B cell (primary cell): ENCODE data around the gene COMT. TPM values are rescaled to one million over a fixed set of nuclear protein-coding genes. Genes with fewer than 3 reads are reported as not detected.

Source experiments
- ATAC-seq: fragments of 200-7000 bp; cut with Tn5 transposase; one replicate; pipeline ENCODE4 v1.10.0; 2021; ENCODE audit warnings: low read depth, mild to moderate bottlenecking, moderate number of reproducible peaks, moderate library complexity
- CTCF ChIA-PET: fragments of 350-600 bp; sonication (Branson Sonifier 250); formaldehyde crosslinking; loops from one replicate; lab custom pipeline; 2021; ENCODE audit warnings: antibody characterized with exemption, inconsistent platforms; lab: Charles Lee
- POLR2A ChIA-PET: fragments of 350-600 bp; sonication (Branson Sonifier 250); formaldehyde crosslinking; loops from one replicate; lab custom pipeline; 2021; ENCODE audit warnings: antibody characterized with exemption; lab: Charles Lee
- DNase-seq: peaks from one replicate; pipeline ENCODE4 v3.0.0; 2013
- H2AFZ ChIP-seq: 2 replicates; pipeline ENCODE4 v1.6.1; 2012; ENCODE audit warnings: mild to moderate bottlenecking, low read depth, low read length; ENCODE audit not compliant: insufficient read depth, poor library complexity, severe bottlenecking
- H3K27ac ChIP-seq, 2 donors: 1 replicate in 1 of 2; 2 replicates in 1 of 2; pipeline ENCODE4 v1.5.1; 2012 to 2013; ENCODE audit warnings: low read length in 2 of 2, mild to moderate bottlenecking in 2 of 2, moderate library complexity in 1 of 2
- H3K27me3 ChIP-seq, 4 experiments: fragments of 200-600 bp in 1 of 4; sonication (generic) in 1 of 4; replicated peaks in 1 of 4; 1 replicate in 2 of 4; 2 replicates in 2 of 4; pipeline versions ENCODE4 v1.6.1 to v1.7.0; 2013 to 2016; ENCODE audit warnings: low read length in 3 of 4, mild to moderate bottlenecking in 2 of 4, mixed read lengths in 1 of 4, moderate library complexity in 1 of 4; ENCODE audit not compliant: insufficient read depth in 4 of 4, control insufficient read depth in 3 of 4; ENCODE audit errors: control extremely low read depth in 1 of 4
- H3K36me3 ChIP-seq, 2 experiments: replicated peaks in 1 of 2; 1 replicate in 1 of 2; 2 replicates in 1 of 2; pipeline versions ENCODE4 v1.6.1 to v1.7.1; 2013; ENCODE audit warnings: low read length in 1 of 2; ENCODE audit not compliant: insufficient read depth in 2 of 2, control insufficient read depth in 1 of 2; ENCODE audit errors: control extremely low read depth in 1 of 2, extremely low read depth in 1 of 2
- H3K4me1 ChIP-seq, 2 donors: fragments of 200-600 bp in 1 of 2; sonication (generic) in 1 of 2; 1 replicate in 1 of 2; 2 replicates in 1 of 2; pipeline versions ENCODE4 v1.5.1 to v1.6.1; 2013 to 2017; ENCODE audit warnings: low read length in 2 of 2; ENCODE audit not compliant: control insufficient read depth in 2 of 2, insufficient read depth in 2 of 2
- H3K4me2 ChIP-seq: replicated peaks from 2 replicates; pipeline ENCODE3; 2012; ENCODE audit warnings: mild to moderate bottlenecking, low read depth, low read length; ENCODE audit not compliant: poor library complexity, severe bottlenecking
- H3K4me3 ChIP-seq, 5 experiments: fragments of 200-600 bp in 1 of 5; sonication (generic) in 1 of 5; 1 replicate in 3 of 5; 2 replicates in 2 of 5; pipeline versions ENCODE4 v1.5.1 to v1.7.0; 2011 to 2016; ENCODE audit warnings: low read length in 4 of 5, mild to moderate bottlenecking in 4 of 5, low read depth in 2 of 5, control low read depth in 1 of 5, moderate library complexity in 1 of 5; ENCODE audit not compliant: insufficient read depth in 1 of 5; ENCODE audit errors: control extremely low read depth in 1 of 5, extremely low read depth in 1 of 5
- H3K79me2 ChIP-seq: fragments of 200-600 bp; sonication (generic); one replicate; pipeline ENCODE4 v1.6.0; 2016; ENCODE audit warnings: low read length; ENCODE audit not compliant: control insufficient read depth, insufficient read depth
- H3K9ac ChIP-seq: fragments of 200-600 bp; sonication (generic); 2 replicates; pipeline ENCODE4 v1.6.1; 2017; ENCODE audit warnings: mild to moderate bottlenecking, low read length, moderate library complexity
- H3K9me3 ChIP-seq, 3 donors: one replicate each; pipeline versions ENCODE4 v1.6.1 to v1.7.1; 2013; ENCODE audit warnings: low read length in 2 of 3; ENCODE audit not compliant: control insufficient read depth in 2 of 3, insufficient read depth in 1 of 3; ENCODE audit errors: control extremely low read depth in 1 of 3
- H4K20me1 ChIP-seq: 2 replicates; pipeline ENCODE4 v1.6.0; 2012; ENCODE audit warnings: mild to moderate bottlenecking, low read length; ENCODE audit not compliant: insufficient read depth, control insufficient read depth, poor library complexity, severe bottlenecking
- H3K27ac Mint-ChIP-seq: one replicate; pipeline ENCODE4 v1.8.0; 2021; ENCODE audit warnings: mixed read lengths
- H3K27me3 Mint-ChIP-seq: one replicate; pipeline ENCODE4 v1.8.0; 2021; ENCODE audit warnings: mixed read lengths
- H3K4me1 Mint-ChIP-seq: one replicate; pipeline ENCODE4 v1.8.0; 2021; ENCODE audit warnings: mixed read lengths
- H3K4me3 Mint-ChIP-seq: one replicate; pipeline ENCODE4 v1.8.0; 2021; ENCODE audit warnings: mixed read lengths
- H3K9me3 Mint-ChIP-seq: one replicate; pipeline ENCODE4 v1.8.0; 2022; ENCODE audit warnings: mixed read lengths; ENCODE audit not compliant: insufficient read depth
- CTCF ChIP-seq: fragments of 200-600 bp; IDR thresholded peaks from one replicate; pipeline ENCODE4 v1.8.0; 2022; ENCODE audit warnings: antibody characterized with exemption, mild to moderate bottlenecking
- EZH2 ChIP-seq: IDR thresholded peaks from 2 replicates; pipeline ENCODE4 v1.6.1; 2012; ENCODE audit warnings: borderline replicate concordance, low read depth, mild to moderate bottlenecking, moderate library complexity, low read length; ENCODE audit not compliant: insufficient read depth, poor library complexity, severe bottlenecking
- WGBS: methylation state at CpG from one replicate; pipeline ENCODE4 v1.1.5; 2013; ENCODE audit warnings: missing lambda C conversion rate; ENCODE audit not compliant: insufficient coverage; 5-methylcytosine and 5-hydroxymethylcytosine counted together
- intact Hi-C: fragments of 100-400 bp; cut with micrococcal nuclease; formaldehyde crosslinking; loops from one replicate; pipeline ENCODE4 v1.10.0; 2022
- polyA plus RNA-seq: library from polyadenylated mRNA; depleted of rRNA; stranded (reverse); fragments of >200 nt; gene quantifications from 2 replicates; pipeline ENCODE4 v1.2.3, GENCODE V29; 2012
- total RNA-seq, 2 donors: library from RNA; stranded (reverse); fragments of 120-200 nt in 1 of 2; gene quantifications; 1 replicate in 1 of 2; 2 replicates in 1 of 2; pipeline versions ENCODE4 v1.2.3 to v1.2.4, GENCODE V29; 2013 to 2022

The COMT gene
- total and polyA plus RNA-seq, 2 donors (not counting 1 experiment from before 2014, with no cell fraction given) = 32.6 to 58.3 TPM

- intact Hi-C loops = no loop called here
- no peaks in the 10 kb centered on the region for H4K20me1 ChIP-seq
- H3K4me2 ChIP-seq = no peak overlapping the region
- no peak overlapping the region for H3K27ac ChIP-seq
- Mint-ChIP-seq H3K27ac (no peak overlapping the region), H3K4me3 (no peak overlapping the region), H3K27me3 (no peaks in the 10 kb centered on the region), H3K9me3 (peaks cover 4% of the 10 kb centered on the region), H3K4me1 (no peaks in the 10 kb centered on the region)
- H3K79me2 ChIP-seq = no peaks in the 10 kb centered on the region
- no peak for DNase-seq
- H3K4me3 ChIP-seq = no peak overlapping the region
- WGBS = 88% methylated on average over 5 of the region's 14 CpGs
- no peak for TF ChIP-seq CTCF
- no peak for TF ChIP-seq EZH2
- no peaks in the 10 kb centered on the region for H3K36me3 ChIP-seq
- ChIA-PET CTCF (no interaction called here), POLR2A (no interaction called here)
- H3K9ac ChIP-seq = no peak overlapping the region
- no peak overlapping the region for H2AFZ ChIP-seq
- H3K27me3 ChIP-seq = no peaks in the 10 kb centered on the region
- peaks cover 1 to 9% (median 8%) of the 10 kb centered on the region in 3 donors for H3K9me3 ChIP-seq
- no peak for ATAC-seq
- H3K4me1 ChIP-seq = no peaks in the 10 kb centered on the region
These were observed 58.9 kb downstream of the COMT start for GRCh38 chr22:20000246-20001081.

- CTCF ChIA-PET = no interaction called here
- H3K27me3 Mint-ChIP-seq = no peaks in the 10 kb centered on the region
- 36% methylated on average over 9 of the region's 11 CpGs for WGBS
- POLR2A ChIA-PET = no interaction called here
- H4K20me1 ChIP-seq = no peaks in the 10 kb centered on the region
- no peaks in the 10 kb centered on the region for H3K36me3 ChIP-seq
- DNase-seq = no peak
- no peaks in the 10 kb centered on the region for H3K4me1 Mint-ChIP-seq
- H3K4me3 Mint-ChIP-seq = no peak overlapping the region
- H3K27ac ChIP-seq = no peak overlapping the region
- intact Hi-C loops = no loop called here
- peaks cover 4% of the 10 kb centered on the region for H3K9me3 Mint-ChIP-seq
- peaks cover 1 to 9% (median 8%) of the 10 kb centered on the region in 3 donors for H3K9me3 ChIP-seq
- H3K4me2 ChIP-seq = no peak overlapping the region
- H2AFZ ChIP-seq = no peak overlapping the region
- H3K9ac ChIP-seq = no peak overlapping the region
- no peaks in the 10 kb centered on the region for H3K27me3 ChIP-seq
- ATAC-seq = no peak
- H3K4me1 ChIP-seq = no peaks in the 10 kb centered on the region
- TF ChIP-seq CTCF (no peak), EZH2 (no peak)
- no peak overlapping the region for H3K4me3 ChIP-seq
- H3K79me2 ChIP-seq = no peaks in the 10 kb centered on the region
- no peak overlapping the region for H3K27ac Mint-ChIP-seq
These were observed 59.6 kb downstream of the COMT start for GRCh38 chr22:20001082-20001638.
